Measurements from ENCODE around the gene GRIA4.
"Not testable (repeated sequence)": the region's sequence is repeated elsewhere in the genome, so short reads cannot be mapped to it uniquely, and the experiment has no call there.

Gene GRIA4

GRCh38 chr11:105863523-105863922 is 253.7 kb downstream of the GRIA4 start:
- no peak for DNase-seq

- DNase-seq: peak; percentile 10
These were observed 257.9 kb downstream of the GRIA4 start for GRCh38 chr11:105867742-105868141.

- no peak for DNase-seq
These were observed 259.0 kb downstream of the GRIA4 start for GRCh38 chr11:105868762-105869285.

GRCh38 chr11:105870516-105871113 is 260.7 kb downstream of the GRIA4 start:
- peak; percentile 31 for DNase-seq

- no peak for DNase-seq
These were observed 268.6 kb downstream of the GRIA4 start for GRCh38 chr11:105878510-105878909.

- not testable (repeated sequence) for DNase-seq
These were observed 269.1 kb downstream of the GRIA4 start for GRCh38 chr11:105878927-105879326.

- DNase-seq: no peak
These were observed 271.2 kb downstream of the GRIA4 start for GRCh38 chr11:105881027-105881426.

GRCh38 chr11:105884436-105884835 is 274.6 kb downstream of the GRIA4 start:
- no peak for DNase-seq

- no peak for DNase-seq
These were observed 281.8 kb downstream of the GRIA4 start for GRCh38 chr11:105891685-105892084.

- no peak for DNase-seq
These were observed 287.3 kb downstream of the GRIA4 start for GRCh38 chr11:105897161-105897560.

- no peak for DNase-seq
These were observed 289.9 kb downstream of the GRIA4 start for GRCh38 chr11:105899772-105900171.

GRCh38 chr11:105900515-105901035 is 290.7 kb downstream of the GRIA4 start:
- DNase-seq: no peak

- DNase-seq: no peak
These were observed 293.2 kb downstream of the GRIA4 start for GRCh38 chr11:105903113-105903512.

- no peak for DNase-seq
These were observed 296.6 kb downstream of the GRIA4 start for GRCh38 chr11:105906517-105906916.

- no peak for DNase-seq
These were observed 297.4 kb downstream of the GRIA4 start for GRCh38 chr11:105907319-105907718.

GRCh38 chr11:105910095-105910715 is 300.3 kb downstream of the GRIA4 start:
- peak; percentile 17 for DNase-seq

GRCh38 chr11:105911454-105911853 is 301.6 kb downstream of the GRIA4 start:
- DNase-seq: no peak

GRCh38 chr11:105912666-105913065 is 302.8 kb downstream of the GRIA4 start:
- DNase-seq: no peak

- no peak for DNase-seq
These were observed 305.1 kb downstream of the GRIA4 start for GRCh38 chr11:105915021-105915420.

GRCh38 chr11:105918039-105918438 is 308.2 kb downstream of the GRIA4 start:
- no peak for DNase-seq

GRCh38 chr11:105918600-105918999 is 308.7 kb downstream of the GRIA4 start:
- no peak for DNase-seq

GRCh38 chr11:105923252-105923651 is 313.4 kb downstream of the GRIA4 start:
- peak; percentile 12 for DNase-seq

- peak; percentile 64 for DNase-seq
These were observed 313.9 kb downstream of the GRIA4 start for GRCh38 chr11:105923807-105924206.
